Measurements from ENCODE around the gene ANKFN1.

Gene ANKFN1

GRCh38 chr17:56440419-56440818 lies 287.1 kb downstream of the ANKFN1 start:
- TF ChIP-seq CTCF (IDR thresholded peaks at IDR 0.05; ENCODE audit: borderline replicate concordance, control extremely low read depth, extremely low read depth, insufficient read depth, missing control alignments), result no peak
- in situ Hi-C loops (cut with MboI; ENCODE audit: low sequenced_read_pairs, unreplicated experiment), result no loop called here
- DNase-seq (ENCODE audit: low spot score), result no peak

GRCh38 chr17:56441308-56441707 lies 288.0 kb downstream of the ANKFN1 start:
- in situ Hi-C loops (cut with MboI; ENCODE audit: low sequenced_read_pairs, unreplicated experiment), result no loop called here
- no peak for TF ChIP-seq CTCF (IDR thresholded peaks at IDR 0.05; ENCODE audit: borderline replicate concordance, control extremely low read depth, extremely low read depth, insufficient read depth, missing control alignments)
- no peak for DNase-seq (ENCODE audit: low spot score)

- in situ Hi-C loops (cut with MboI; ENCODE audit: low sequenced_read_pairs, unreplicated experiment), result no loop called here
- DNase-seq (ENCODE audit: low spot score), result no peak
- TF ChIP-seq CTCF (IDR thresholded peaks at IDR 0.05; ENCODE audit: borderline replicate concordance, control extremely low read depth, extremely low read depth, insufficient read depth, missing control alignments), result no peak
Observed at GRCh38 chr17:56445692-56446411, 292.6 kb downstream of the ANKFN1 start.

- in situ Hi-C loops (cut with MboI; ENCODE audit: low sequenced_read_pairs, unreplicated experiment), result no loop called here
- no peak for TF ChIP-seq CTCF (IDR thresholded peaks at IDR 0.05; ENCODE audit: borderline replicate concordance, control extremely low read depth, extremely low read depth, insufficient read depth, missing control alignments)
- DNase-seq (ENCODE audit: low spot score), result no peak
Observed at GRCh38 chr17:56447171-56447570, 293.9 kb downstream of the ANKFN1 start.

GRCh38 chr17:56448371-56448770 lies 295.1 kb downstream of the ANKFN1 start:
- in situ Hi-C loops (cut with MboI; ENCODE audit: low sequenced_read_pairs, unreplicated experiment), result no loop called here
- no peak for TF ChIP-seq CTCF (IDR thresholded peaks at IDR 0.05; ENCODE audit: borderline replicate concordance, control extremely low read depth, extremely low read depth, insufficient read depth, missing control alignments)
- no peak for DNase-seq (ENCODE audit: low spot score)

GRCh38 chr17:56449176-56449575 lies 295.9 kb downstream of the ANKFN1 start:
- in situ Hi-C loops (cut with MboI; ENCODE audit: low sequenced_read_pairs, unreplicated experiment), result no loop called here
- no peak for DNase-seq (ENCODE audit: low spot score)
- no peak for TF ChIP-seq CTCF (IDR thresholded peaks at IDR 0.05; ENCODE audit: borderline replicate concordance, control extremely low read depth, extremely low read depth, insufficient read depth, missing control alignments)

Measured in GM13976 (cell line).